ENCODE data around the gene SPHK1.
A peak's percentile ranks its signal among the peaks of the same experiment; 100 is the strongest.

SPHK1 gene

DNA sequence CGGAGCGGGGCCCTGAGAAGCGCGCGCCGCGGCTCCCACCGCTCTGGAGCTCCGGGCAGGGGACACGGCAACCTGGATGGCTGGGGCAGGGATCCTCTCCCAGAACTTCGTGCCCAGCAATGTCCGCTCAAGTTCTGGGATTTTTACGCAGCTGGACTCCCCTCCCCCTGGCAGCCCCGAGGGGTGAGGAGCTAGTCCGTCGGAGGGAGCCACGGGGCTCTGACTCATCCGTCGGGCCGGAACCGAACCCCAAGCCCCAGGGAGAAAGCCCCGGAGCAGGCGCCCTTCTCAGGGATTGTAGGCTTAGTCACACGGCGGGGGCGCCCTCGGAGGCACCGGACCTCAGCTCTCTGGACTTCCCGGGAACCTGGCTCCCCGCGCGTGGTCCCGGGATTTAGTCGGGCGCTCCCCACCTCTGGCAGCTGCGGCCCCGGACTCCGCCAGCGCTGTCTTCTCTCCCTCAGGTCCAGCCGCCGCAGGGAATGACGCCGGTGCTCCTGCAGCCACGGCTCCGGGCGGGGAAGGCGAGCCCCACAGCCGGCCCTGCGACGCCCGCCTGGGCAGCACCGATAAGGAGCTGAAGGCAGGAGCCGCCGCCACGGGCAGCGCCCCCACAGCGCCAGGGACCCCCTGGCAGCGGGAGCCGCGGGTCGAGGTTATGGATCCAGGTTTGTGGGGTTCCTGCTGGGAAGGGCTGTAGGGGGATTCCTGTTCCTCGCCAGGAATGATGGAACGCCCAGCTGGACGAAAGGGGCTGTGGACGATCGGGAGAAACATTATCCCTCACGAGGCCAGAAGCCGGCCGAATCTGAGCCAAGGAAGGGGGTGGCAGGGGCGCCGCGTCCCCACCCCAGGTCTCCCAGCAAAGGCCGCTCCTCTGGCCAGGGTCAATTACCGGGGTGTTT, 830 bp downstream of the SPHK1 start:
- peak in 1 of 2 donors; percentile 10 for DNase-seq (ENCODE audit: low read depth in 2 of 2)

DNA sequence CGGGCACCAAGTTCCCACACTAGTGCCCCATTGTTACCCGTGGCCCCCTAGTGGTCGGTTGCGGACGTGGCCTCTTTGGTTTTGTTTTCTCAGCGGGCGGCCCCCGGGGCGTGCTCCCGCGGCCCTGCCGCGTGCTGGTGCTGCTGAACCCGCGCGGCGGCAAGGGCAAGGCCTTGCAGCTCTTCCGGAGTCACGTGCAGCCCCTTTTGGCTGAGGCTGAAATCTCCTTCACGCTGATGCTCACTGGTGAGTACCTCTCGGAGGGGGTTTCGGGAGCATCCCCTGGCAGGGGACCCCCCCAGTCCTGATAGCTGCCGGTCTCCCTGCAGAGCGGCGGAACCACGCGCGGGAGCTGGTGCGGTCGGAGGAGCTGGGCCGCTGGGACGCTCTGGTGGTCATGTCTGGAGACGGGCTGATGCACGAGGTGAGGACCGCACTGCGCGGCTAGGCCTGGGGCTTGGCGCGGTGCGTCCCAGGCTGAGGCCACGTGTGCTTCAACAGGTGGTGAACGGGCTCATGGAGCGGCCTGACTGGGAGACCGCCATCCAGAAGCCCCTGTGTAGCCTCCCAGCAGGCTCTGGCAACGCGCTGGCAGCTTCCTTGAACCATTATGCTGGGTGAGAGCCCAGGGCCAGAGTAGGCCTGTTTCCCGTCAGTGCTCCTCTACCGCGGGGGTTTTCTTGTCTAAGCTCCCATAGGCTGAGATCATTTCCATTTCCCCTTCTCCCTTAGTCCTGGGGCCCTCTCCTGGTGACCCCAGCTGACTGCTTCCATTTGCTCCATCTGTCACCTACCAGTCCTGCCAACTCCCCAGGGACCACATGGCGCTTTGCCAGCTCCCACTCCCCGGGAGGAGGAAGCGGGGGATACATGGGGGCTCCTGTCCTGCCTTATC, 1.7 kb downstream of the SPHK1 start:
- peak; percentile 68 for DNase-seq (ENCODE audit: low read depth in 2 of 2)

DNA sequence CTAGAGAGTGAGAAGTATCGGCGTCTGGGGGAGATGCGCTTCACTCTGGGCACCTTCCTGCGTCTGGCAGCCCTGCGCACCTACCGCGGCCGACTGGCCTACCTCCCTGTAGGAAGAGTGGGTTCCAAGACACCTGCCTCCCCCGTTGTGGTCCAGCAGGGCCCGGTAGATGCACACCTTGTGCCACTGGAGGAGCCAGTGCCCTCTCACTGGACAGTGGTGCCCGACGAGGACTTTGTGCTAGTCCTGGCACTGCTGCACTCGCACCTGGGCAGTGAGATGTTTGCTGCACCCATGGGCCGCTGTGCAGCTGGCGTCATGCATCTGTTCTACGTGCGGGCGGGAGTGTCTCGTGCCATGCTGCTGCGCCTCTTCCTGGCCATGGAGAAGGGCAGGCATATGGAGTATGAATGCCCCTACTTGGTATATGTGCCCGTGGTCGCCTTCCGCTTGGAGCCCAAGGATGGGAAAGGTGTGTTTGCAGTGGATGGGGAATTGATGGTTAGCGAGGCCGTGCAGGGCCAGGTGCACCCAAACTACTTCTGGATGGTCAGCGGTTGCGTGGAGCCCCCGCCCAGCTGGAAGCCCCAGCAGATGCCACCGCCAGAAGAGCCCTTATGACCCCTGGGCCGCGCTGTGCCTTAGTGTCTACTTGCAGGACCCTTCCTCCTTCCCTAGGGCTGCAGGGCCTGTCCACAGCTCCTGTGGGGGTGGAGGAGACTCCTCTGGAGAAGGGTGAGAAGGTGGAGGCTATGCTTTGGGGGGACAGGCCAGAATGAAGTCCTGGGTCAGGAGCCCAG, 2.8 kb downstream of the SPHK1 start:
- no peak for DNase-seq (ENCODE audit: low read depth in 2 of 2)

DNA sequence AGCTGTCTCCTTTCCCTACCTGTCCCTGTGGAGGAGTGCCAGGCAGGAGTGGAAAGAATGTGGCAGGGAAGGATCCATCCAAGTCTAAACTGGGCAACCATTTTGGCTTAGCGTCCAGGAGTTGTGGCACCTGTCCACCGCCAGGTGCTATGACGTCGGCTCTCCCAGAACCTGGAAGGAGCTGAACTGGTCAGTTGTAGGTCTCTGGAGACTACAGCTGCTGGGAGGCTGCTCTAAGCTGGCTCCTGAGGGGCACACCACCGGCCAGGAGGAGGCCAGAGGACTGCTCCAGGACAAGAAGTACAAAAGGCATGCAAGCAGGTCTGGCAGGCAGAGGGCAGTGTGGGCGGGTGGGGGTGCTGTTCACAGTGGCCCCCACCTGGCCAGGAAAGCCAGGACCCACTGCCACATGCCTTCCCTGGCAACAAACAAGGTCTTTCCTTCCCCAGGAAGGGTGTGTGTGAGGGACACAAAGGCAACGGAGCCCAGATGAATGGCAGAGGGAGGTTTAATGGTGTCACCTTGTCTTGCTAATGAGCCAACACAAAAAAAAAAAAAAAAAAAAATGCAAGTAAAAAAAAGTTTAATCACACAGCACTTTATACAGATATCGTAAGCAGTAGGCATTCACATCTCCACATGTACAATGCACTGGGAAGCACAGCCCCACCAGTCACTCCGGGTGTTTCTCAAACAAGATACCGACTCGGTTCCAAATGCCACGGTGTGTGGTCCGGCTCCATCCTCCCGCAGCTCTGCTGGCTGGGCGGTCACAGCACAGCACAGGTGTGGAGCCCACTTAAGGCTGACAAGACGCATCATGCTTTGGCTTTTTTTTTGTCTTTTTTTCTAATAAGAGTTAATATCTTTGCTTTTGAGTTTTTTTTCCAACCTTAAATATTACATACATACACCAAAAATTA, 4.8 kb downstream of the SPHK1 start:
- no peak for DNase-seq (ENCODE audit: low read depth in 2 of 2)

DNA sequence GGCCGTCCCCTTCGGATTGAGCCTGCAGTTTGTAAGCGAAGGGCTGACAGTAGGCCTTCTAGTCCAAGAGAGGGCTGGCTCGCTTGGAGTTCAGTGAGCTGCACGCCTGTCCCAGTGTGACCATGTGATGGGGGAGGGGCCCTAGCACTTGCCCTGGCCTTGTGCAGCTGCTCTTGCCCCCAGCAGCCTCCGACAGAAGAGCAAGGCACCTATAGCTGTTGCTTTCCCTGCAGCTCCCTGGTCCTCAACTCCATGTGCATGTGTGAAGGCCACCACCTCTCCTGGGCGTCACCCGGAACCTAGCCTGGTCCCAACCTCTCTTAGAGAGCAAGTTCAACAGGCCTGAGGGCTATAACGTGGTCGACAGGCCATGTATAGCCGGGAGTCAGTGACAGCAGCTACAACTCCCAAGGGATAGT, 5.6 kb downstream of the SPHK1 start:
- DNase-seq (ENCODE audit: low read depth in 2 of 2) = no peak

DNA sequence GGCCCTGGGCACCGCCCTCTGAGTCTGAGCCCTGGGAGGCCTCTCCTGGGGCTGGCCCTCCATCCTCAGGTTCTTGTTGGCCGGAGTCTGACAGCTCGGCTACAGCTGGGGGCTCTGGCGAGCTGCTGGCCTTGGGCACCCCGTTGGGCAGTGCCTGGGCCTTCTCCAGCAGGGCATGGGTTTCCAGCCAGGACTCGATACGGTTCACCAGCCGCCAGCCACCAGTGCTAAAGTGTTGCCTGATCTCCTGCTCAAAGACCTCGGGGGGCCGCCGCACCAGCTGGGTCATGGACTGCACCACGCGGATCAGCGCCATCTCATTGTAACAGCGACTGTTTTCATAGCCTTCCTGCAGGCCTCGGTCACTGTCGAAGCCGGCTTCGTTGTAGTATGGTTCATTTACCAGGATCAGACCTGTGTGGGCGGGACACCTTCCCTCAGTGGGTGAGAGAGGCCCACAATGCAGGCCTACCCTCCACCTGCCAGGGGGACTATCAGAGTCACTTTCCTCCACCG, 6.8 kb downstream of the SPHK1 start:
- no peak for DNase-seq (ENCODE audit: low read depth in 2 of 2)

DNA sequence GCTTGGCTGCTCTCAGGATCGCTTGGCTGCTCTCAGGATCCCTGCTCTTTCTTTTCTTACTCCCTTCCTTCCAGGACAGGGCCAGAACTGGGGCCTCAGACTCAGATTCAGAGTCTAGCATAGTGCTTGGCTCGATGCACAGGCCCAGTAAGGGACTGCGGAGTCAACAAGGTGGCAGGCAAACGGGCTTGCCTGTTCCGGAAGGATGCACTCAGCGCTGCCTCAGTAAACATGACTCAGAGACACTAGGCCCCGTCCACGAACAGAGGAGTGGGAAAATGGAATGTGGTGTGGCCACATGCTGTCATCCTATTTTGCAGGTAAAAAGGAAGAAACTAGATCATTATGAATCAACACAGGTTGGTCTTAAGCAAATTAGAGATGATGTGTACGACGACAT, 9.8 kb downstream of the SPHK1 start:
- DNase-seq (ENCODE audit: low read depth in 2 of 2) = no peak

DNA sequence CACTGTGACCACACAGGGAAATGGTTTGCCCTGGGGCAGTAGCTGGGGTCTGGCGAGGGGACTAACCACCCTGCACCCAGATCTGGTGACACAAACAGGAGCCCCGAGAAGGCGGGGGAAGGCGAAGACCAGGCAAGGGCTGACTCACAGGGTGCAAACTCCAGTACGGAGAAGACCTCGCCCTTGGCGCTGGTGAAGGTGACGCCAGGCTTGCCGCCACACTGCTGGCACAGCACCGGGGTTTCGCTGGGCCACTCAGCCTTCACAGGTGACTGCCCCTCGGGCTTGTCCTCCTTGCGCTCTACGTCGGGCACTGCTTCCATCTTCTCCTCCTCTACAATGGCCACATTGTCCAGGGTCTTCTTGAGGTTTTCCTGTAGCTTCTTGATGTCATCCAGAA, 11.6 kb downstream of the SPHK1 start:
- no peak for DNase-seq (ENCODE audit: low read depth in 2 of 2)

DNA sequence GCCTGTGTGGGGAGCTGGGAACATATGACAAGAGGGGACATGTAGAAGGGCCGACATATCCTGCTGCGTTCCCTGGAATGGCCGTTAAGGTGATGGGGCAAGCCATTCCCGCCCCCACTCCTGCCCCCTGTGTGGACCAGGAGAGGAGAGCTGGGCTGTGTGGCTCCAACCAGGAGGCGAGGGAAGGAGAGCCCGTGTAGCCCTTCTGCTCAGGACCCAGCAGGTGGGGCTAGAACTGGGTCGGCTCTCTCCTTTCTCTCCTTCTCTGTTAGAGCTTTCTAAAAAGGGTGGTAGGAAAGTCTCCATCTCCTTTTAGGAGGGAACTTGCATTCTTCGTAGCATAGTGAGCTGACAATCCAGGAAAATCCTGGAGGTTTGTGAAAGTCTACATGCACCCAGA, 12.8 kb downstream of the SPHK1 start:
- DNase-seq (ENCODE audit: low read depth in 2 of 2) = no peak

DNA sequence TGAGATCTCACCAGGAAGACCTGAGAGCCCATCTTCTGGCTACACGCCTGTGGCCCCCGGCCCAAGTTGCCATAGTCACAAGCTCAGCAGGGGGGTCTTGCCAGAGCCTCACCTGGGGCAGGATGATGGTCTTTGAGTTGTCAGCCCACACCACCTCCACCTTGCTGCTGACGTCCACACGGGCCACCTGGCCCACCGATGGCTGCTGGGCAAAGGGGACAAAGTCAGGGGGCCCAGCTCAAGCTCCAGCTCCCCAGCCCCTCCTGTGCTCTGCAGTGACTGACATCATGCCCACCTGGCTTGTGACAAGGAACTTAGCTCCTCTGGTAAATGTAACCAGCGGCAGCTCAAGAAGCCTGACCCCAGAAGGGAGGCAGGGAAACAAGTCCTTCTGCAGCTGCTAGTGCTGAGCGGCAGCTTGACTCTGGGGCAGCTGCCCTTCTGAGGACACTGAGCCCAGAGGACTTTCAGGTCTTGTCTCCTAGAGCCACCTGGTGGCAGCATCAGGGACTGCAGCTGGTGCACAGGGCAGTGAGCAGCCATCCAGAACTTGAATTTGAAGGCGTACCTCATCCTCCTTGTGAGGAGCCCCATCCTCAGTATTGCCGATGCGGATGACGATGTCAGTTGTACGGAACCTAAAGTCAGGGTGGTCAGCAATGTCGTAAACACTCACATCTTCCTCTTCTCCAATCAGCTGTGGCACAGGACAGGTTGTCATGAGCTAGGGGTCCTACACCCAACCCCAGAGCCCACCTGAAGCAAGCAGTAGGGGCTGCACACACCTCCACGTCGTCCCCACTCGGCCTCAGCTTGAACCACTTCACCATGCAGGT, 13.5 kb downstream of the SPHK1 start:
- peak; percentile 74 to 76 for DNase-seq (ENCODE audit: low read depth in 2 of 2)

DNA sequence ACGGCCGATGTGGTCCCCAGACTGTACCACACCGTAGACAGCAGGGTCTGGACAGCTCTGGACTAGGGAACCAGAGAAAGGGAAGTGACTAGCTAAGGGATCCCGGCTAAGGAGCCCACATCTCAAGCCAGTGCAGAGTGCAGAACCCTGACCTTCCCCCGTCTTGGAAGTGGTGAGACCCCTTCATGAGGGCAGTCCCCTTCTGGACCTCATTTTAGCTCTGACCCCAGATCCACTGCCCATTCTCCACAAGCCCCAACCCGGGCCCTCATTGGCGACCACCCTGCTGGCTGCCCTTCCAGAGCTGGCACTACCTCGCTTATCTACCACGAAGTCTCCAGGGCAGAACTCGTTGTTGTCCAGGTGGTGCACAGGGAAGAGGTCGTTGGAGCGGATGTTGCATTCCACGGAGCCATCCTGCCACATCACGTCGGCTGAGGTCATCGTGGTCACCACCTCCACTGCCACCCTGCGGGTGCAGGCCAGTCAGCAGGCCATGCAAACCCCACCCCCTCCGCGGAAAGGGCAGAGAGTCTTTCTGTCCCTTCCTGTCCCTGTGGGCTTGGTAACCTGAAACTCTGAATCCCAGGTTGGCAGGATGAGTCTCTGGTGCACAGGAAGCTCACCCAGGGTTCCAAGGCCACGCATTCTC, 14.2 kb downstream of the SPHK1 start:
- DNase-seq (ENCODE audit: low read depth in 2 of 2) = no peak

DNA sequence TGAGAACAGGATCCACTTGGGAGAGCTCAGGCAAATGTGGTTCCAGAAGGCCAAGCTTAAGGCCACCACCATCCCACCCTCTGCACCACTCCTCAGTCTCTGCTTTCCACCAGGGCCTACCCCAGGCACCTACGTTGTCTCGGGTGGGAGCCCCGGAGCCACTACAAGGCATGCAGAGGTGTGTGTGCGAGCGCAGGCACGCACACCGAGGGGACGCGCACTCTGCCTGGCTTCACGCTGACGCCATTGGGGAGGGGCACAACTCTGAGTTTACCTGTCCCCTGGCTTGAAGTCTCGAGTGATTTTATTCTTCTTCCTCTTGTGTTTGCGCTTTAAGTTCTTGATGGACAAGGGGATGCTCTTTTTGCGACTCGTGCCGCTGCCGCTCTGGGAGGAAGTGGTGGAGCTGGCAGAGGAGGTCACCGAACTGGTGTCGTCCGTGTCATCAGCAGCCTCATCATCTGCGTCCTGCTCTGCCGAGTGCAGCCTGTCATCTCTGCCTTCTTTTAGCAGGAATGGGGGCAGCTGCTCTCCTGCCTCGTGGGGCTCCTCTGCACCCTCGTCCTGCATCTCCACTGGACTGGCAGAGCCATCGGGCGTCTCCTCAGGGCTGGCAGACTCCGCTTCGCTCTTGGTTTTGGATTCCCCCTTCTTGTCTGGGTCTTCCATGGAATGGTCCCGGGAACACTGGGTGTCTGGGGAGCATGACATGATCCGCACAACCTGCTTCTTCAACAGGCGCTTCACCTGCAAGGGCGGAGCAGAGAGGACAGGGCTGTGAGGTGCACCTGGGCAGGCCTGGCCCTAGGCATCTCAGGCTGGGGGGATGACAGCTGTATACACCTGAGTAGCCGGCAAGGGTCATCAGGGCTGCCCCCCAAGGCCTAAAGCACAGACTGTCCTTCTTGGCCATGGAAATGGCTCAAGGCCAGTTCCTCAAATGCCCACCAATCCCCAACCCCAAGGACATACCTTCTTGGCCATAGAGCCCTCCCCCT, 15.1 kb downstream of the SPHK1 start:
- no peak for DNase-seq (ENCODE audit: low read depth in 2 of 2)

DNA sequence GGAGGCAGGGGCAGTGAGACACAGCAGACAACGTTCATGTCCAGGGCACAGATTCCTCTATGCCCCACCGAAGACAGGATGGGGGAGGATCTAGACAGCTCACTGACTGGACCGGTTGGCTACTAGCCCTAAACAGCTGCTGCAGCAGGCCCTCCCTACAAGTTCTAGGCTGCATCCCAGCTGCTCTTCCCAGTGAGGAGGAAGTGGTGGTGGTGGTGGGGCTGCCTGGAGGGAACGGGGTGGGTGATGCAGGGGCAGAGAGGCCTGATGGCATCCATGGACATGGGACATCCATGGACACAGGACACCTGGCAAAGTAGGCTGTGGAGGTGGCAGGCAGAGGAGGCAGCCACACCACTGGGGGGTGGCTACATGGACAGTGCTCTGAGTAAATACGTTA, 18.3 kb downstream of the SPHK1 start:
- no peak for DNase-seq (ENCODE audit: low read depth in 2 of 2)

DNA sequence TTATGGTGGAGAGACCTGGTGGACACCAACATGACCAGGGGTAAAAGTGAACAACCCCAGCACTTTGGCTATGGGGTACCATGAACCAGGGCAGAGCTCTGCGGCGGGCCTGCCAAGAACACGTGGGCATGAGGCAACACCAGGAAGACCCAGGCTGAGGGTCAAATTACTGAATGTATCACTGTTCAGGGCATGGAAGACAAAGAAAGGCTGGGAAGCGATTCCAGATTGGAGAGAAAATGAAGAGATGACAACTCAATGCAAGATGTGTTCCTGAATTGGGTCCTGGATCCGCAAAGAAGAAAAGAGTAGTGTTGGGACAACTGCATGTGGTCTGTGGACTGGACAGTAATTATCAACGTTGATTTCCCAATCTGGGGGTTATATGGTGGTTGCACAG, 19.8 kb downstream of the SPHK1 start:
- no peak for DNase-seq (ENCODE audit: low read depth in 2 of 2)

DNA sequence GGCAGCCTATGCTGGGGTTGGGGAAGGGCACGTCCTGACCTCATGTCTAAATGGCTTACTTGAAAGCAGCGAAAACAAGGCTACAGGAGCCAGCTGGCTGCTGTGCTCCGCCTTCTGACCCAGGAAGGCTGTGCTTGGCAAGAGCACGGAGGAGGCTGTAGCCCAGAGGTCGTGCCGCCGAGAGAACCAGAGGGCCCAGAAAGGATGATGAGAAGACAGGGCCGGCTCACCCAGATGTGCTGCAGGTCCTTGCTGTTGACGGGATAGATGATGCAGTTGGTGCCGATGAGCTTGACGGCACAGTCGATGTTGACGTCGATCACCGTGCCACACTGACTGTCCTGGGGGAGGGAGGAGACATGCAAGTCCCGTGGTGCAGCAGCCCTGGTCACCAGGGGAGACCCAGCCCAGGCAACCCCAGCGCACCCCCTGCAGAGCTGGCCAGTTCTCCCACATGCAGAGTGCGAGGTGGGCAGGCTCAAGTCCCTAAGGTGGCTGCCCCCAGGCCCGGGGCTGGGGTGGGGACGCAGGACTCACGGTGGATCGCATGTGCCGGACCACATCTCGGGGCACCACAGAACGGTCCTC, 20.7 kb downstream of the SPHK1 start:
- DNase-seq (ENCODE audit: low read depth in 2 of 2) = no peak

DNA sequence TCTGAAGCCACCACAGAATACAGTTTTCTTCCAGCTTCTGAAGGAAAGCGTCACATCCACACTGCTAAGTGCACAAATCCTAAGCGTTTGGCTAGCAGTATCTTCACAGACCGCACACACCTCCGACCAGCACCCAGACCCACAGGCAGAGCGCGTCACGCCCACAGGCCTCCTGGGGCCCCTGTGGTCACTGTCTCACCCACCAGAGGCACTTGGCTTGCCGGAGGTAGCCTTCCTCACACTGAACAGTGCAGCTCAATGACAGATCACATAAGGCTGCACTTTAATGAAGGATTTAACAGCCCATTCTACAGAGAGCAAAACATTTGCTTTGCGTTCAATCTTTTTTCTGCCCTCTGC, 21.2 kb downstream of the SPHK1 start:
- DNase-seq (ENCODE audit: low read depth in 2 of 2) = no peak

DNA sequence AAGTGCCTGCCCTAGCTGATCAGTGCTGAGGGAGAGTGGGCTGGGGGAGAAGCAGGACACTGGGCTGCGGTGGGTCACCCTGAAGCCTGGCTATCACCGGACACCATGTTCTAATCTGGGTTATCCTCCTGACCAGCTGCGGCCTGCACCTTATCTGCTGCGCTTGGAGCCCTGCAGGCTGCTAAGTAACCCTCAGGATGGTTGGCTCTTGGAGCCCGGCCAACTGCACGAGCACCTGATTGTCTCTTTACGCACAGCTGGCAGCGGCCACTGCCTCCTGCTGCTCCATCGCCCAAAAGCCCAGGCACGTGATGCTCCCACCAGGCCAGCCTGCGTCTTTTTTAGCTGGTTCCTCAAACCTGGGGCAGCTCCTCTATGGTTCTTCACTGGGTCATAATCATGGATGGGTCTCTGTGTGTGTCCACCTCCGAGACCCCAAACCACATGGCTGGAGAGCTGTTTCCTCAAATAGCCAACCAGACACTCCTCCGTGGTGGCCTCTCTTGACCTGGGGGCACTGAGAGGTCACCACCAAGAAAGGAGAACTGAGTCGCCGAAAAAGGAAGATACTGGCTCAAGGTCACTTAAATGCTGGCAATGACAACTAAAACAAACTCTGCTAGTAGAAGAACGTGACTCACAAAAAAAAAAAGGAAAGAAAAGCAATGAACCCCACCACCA, 21.7 kb downstream of the SPHK1 start:
- no peak for DNase-seq (ENCODE audit: low read depth in 2 of 2)

All from stimulated activated CD8-positive, alpha-beta memory T cell treated with anti-CD3 and anti-CD28 coated beads, Interleukin-2, amount 100 ng/mL, for 1 hour (primary cell).